ENCODE measurements around the gene GBX1.

The GBX1 gene

GRCh38 chr7:151173386-151174245 is 6.1 kb upstream of the GBX1 start:
- TF ChIP-seq ZFX (IDR thresholded peaks at IDR 0.05; ENCODE audit: borderline replicate concordance) (no peak), CTCF (IDR thresholded peaks at IDR 0.05) (no peak)
- no peak overlapping the region for H3K27ac ChIP-seq

- no peak overlapping the region for H3K27ac ChIP-seq
- peak; percentile 100 for TF ChIP-seq CTCF (IDR thresholded peaks at IDR 0.05)
- no peak for TF ChIP-seq ZFX (IDR thresholded peaks at IDR 0.05; ENCODE audit: borderline replicate concordance)
Measured at GRCh38 chr7:151172273-151173141, 5.0 kb upstream of the GBX1 start.

DNA sequence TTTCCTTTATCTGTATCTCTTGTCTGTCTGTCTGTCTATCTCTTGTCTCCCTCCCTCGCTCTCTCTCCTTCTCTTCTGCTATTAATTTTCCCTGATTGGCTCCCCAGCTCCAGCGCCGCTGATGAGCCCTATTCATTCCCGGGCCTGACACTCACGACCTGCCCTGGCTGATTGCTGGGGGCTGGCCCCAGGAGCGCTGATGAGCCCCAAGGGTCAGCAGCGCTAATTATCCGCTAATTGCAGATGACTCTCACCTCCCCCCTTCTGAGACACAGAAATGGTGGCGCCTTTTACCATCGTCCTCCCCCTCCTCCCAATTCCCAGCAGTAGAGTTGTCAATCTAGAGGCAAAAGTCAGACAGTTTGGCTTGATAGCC is 1.3 kb upstream of the GBX1 start:
- no peak overlapping the region for H3K27ac ChIP-seq
- TF ChIP-seq CTCF (IDR thresholded peaks at IDR 0.05): no peak
- TF ChIP-seq ZFX (IDR thresholded peaks at IDR 0.05; ENCODE audit: borderline replicate concordance): no peak

- no peak overlapping the region for H3K27ac ChIP-seq
- no peak for TF ChIP-seq ZFX (IDR thresholded peaks at IDR 0.05; ENCODE audit: borderline replicate concordance)
- peak; percentile 99 for TF ChIP-seq CTCF (IDR thresholded peaks at IDR 0.05)
Measured at GRCh38 chr7:151168003-151168786, 701 bp upstream of the GBX1 start.

DNA sequence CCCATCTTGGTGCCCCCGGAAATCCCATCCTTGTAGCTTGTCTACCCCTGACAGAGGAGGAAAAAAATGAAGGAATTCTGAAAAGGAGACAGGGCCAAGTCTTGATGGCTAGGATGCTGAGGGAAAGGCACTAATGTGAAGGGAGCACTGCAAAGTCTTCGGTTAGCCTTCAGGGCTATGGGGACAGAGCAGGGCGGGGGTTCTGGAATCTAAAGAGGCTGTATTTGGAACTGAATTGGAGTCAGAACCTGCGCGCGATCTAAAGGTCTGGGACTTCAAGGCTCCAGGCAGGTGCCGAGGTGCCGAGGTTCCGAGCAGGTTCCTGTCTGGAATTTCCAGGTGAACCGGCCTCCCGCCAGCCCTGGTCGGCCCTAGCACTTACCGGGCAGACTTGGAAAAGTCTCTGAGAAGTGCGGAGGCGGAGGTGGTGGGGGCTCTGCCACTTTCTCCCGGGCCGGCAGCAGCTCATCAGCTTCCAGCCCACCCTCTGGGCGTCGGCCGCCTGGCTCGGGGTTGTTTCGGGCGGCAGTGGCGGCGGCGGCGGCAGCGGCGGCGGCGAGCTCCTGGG is 781 bp downstream of the GBX1 start:
- TF ChIP-seq CTCF (IDR thresholded peaks at IDR 0.05) (no peak), ZFX (IDR thresholded peaks at IDR 0.05; ENCODE audit: borderline replicate concordance) (no peak)
- H3K27ac ChIP-seq: no peak overlapping the region

DNA sequence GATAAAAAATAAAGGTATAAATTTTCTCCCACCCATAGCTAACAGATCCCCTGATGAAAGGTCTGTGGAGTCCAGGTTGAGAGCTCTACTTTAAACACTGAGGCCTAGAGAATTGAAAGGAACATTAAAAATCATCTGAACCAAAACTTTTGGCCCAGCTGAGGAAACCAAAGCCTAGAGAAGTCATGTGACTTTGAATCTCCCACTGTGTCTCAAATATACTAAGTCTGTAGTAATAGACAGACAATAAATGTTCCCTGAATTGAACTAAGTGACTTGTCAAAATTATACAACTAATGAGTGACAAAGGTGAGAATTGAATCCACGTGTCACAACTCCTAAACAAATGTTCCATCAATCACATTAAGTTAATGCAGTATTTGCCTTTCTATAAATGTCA is 5.7 kb downstream of the GBX1 start:
- no peak for TF ChIP-seq CTCF (IDR thresholded peaks at IDR 0.05)
- TF ChIP-seq ZFX (IDR thresholded peaks at IDR 0.05; ENCODE audit: borderline replicate concordance): no peak

More for the DNA sequence above, 5.7 kb downstream of the GBX1 start:
- no peak overlapping the region for H3K27ac ChIP-seq
